ENCODE results near the gene GPR142.

- no peak for TF ChIP-seq POLR2A (IDR thresholded peaks at IDR 0.05)
- no peak for TF ChIP-seq CTCF (IDR thresholded peaks at IDR 0.05)
Observed at GRCh38 chr17:74325743-74326379, 41.4 kb upstream of the GPR142 start, which contains the start of gene KIF19.

All from lower leg skin (tissue), 3 donors.